WTC11 (cell line): Measurements from ENCODE around the gene ZBTB48. TPM values are rescaled to one million over a fixed set of nuclear protein-coding genes. Genes with fewer than 3 reads are reported as not detected.
"Not testable (repeated sequence)": the region's sequence is repeated elsewhere in the genome, so short reads cannot be mapped to it uniquely, and the experiment has no call there.

ENCODE experiments used
- ATAC-seq: fragments of 200-7000 bp; cut with Tn5 transposase; 2 replicates; pipeline ENCODE4 v1.10.0; 2021; ENCODE audit warnings: mild to moderate bottlenecking, moderate library complexity
- CTCF ChIA-PET: fragments of 300-600 bp; sonication (Branson Sonifier 250); formaldehyde crosslinking; loops from one replicate; lab custom pipeline; 2021; ENCODE audit warnings: antibody characterized with exemption; lab: Charles Lee
- POLR2A ChIA-PET: fragments of 350-600 bp; sonication (Branson Sonifier 250); formaldehyde crosslinking; loops from one replicate; lab custom pipeline; 2021; ENCODE audit warnings: antibody characterized with exemption; lab: Charles Lee
- DNase-seq: peaks from one replicate; pipeline ENCODE4 v3.0.0; 2021; ENCODE audit warnings: low spot score
- H3K27ac Mint-ChIP-seq: 2 replicates; pipeline ENCODE4 v1.8.0; 2021; ENCODE audit warnings: mixed read lengths
- H3K27me3 Mint-ChIP-seq: 2 replicates; pipeline ENCODE4 v1.8.0; 2021; ENCODE audit warnings: low read depth, mild to moderate bottlenecking, moderate library complexity, mixed read lengths
- H3K36me3 Mint-ChIP-seq: 2 replicates; pipeline ENCODE4 v1.8.0; 2021; ENCODE audit warnings: mixed read lengths
- H3K4me1 Mint-ChIP-seq: 2 replicates; pipeline ENCODE4 v1.8.0; 2022; ENCODE audit warnings: mixed read lengths
- H3K4me3 Mint-ChIP-seq: 2 replicates; pipeline ENCODE4 v1.8.0; 2021; ENCODE audit warnings: mild to moderate bottlenecking, moderate library complexity, mixed read lengths
- H3K9me3 Mint-ChIP-seq: 2 replicates; pipeline ENCODE4 v1.8.0; 2021; ENCODE audit warnings: mixed read lengths
- ATF2 ChIP-seq: sonication (generic); formaldehyde crosslinking; IDR thresholded peaks from 2 replicates; pipeline ENCODE4 v1.8.1; 2022; ENCODE audit warnings: low read depth, missing genetic modification reagents, borderline replicate concordance
- IRF2 ChIP-seq: sonication (generic); formaldehyde crosslinking; IDR thresholded peaks from 2 replicates; pipeline ENCODE4 v1.8.0; 2022; ENCODE audit warnings: low read depth, missing genetic modification reagents, borderline replicate concordance
- JUN ChIP-seq: sonication (generic); formaldehyde crosslinking; IDR thresholded peaks from 2 replicates; pipeline ENCODE4 v1.8.0; 2023; ENCODE audit warnings: mild to moderate bottlenecking, missing genetic modification reagents
- NFYB ChIP-seq: sonication (generic); formaldehyde crosslinking; conservative IDR thresholded peaks from 2 replicates; pipeline ENCODE4 v1.8.0; 2022; ENCODE audit warnings: low read depth, missing genetic modification reagents
- NR1H2 ChIP-seq: sonication (generic); formaldehyde crosslinking; IDR thresholded peaks from 2 replicates; pipeline ENCODE4 v1.9.0; 2021; ENCODE audit warnings: mild to moderate bottlenecking, moderate library complexity, missing genetic modification reagents
- PRRX2 ChIP-seq: fragments of 250-450 bp; sonication (Bioruptor Pico); IDR thresholded peaks from 2 replicates; pipeline ENCODE4 v1.8.0; 2021; ENCODE audit warnings: mild to moderate bottlenecking
- SP1 ChIP-seq: sonication (generic); formaldehyde crosslinking; conservative IDR thresholded peaks from 2 replicates; pipeline ENCODE4 v1.8.1; 2022; ENCODE audit warnings: missing genetic modification reagents
- STAT6 ChIP-seq: sonication (generic); formaldehyde crosslinking; conservative IDR thresholded peaks from 2 replicates; pipeline ENCODE4 v1.8.1; 2023; ENCODE audit warnings: mild to moderate bottlenecking, low read depth, missing genetic modification reagents, moderate library complexity
- TP53 ChIP-seq: sonication (generic); formaldehyde crosslinking; IDR thresholded peaks from 2 replicates; pipeline ENCODE4 v1.8.1; 2023; ENCODE audit warnings: mild to moderate bottlenecking, missing genetic modification reagents
- total RNA-seq: library from RNA; stranded (reverse); gene quantifications from 3 replicates; pipeline ENCODE4 v1.2.3, GENCODE V29; 2021
- TF ChIP-seq, protein P1 (sequence below): sonication (generic); formaldehyde crosslinking; IDR thresholded peaks from 2 replicates; pipeline ENCODE4 v1.8.0; 2023; ENCODE audit warnings: missing genetic modification reagents
- TF ChIP-seq, protein P2 (sequence below): fragments of 250-450 bp; sonication (Bioruptor Pico); IDR thresholded peaks from 2 replicates; pipeline ENCODE4 v1.9.0; 2021; ENCODE audit warnings: moderate library complexity, mild to moderate bottlenecking, inconsistent platforms, borderline replicate concordance
- TF ChIP-seq, protein P3 (sequence below): sonication (generic); formaldehyde crosslinking; IDR thresholded peaks from 2 replicates; pipeline ENCODE4 v1.8.1; 2023; ENCODE audit warnings: mild to moderate bottlenecking, missing genetic modification reagents

The ZBTB48 gene
- total RNA-seq, 1 experiment from 2014 or later = 29.1 TPM

DNA sequence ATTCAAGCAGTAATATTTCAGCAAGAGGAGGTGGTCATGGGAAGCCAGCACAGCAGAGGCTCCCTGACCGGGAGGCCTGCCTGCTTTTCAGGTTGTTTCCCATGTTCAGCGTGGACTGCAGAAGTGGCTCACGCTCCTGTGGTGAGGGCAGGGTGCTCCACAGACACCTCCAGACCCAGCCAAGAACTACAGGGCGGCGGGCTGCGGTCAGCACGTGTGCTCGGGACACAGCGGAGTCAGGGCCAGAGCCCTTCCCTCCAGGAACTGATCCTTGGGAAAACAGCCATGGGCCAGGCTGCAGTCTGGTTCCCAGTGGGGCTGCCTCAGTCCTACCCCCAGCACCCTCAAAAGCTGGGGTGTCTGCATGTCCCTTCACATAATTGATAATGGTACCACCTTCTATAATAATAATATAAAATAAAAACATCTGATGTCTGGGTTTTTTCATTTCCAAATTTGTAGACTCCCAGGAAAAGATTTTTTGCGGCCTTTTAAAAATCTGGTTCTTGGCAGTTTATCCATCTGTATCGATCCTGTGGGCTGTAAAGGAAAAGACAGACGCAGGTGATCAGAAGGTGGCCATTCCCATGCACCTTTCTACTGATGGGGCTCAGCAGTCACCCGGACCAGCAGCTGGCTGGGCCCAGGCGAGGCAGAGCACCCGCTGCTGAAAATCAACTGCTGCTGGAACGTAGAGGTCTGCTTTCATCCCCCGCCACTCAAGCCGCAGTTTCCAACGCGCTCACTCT, 55.5 kb downstream of the ZBTB48 start (continued):
- TF ChIP-seq STAT6 (no peak), SP1 (no peak), NFYB (no peak), NR1H2 (no peak)
- TF ChIP-seq, protein P1, sequence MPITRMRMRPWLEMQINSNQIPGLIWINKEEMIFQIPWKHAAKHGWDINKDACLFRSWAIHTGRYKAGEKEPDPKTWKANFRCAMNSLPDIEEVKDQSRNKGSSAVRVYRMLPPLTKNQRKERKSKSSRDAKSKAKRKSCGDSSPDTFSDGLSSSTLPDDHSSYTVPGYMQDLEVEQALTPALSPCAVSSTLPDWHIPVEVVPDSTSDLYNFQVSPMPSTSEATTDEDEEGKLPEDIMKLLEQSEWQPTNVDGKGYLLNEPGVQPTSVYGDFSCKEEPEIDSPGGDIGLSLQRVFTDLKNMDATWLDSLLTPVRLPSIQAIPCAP (CRISPR knock-in tag) = no peak
- TF ChIP-seq, protein P2, sequence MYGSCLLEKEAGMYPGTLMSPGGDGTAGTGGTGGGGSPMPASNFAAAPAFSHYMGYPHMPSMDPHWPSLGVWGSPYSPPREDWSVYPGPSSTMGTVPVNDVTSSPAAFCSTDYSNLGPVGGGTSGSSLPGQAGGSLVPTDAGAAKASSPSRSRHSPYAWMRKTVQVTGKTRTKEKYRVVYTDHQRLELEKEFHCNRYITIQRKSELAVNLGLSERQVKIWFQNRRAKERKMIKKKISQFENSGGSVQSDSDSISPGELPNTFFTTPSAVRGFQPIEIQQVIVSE (CRISPR knock-in tag) = no peak

GRCh38 chr1:6635910-6636760, 56.3 kb downstream of the ZBTB48 start:
- DNase-seq (no peak), ATAC-seq (no peak)
- CTCF ChIA-PET = interaction anchor here (0.6 to 2.9 kb wide), 6 partner anchors 11 to 152 kb away, joined by 3 to 15 read pairs (median 6); partner anchors contain the start of gene THAP3
- Mint-ChIP-seq H3K36me3 (peaks cover 65% of the 10 kb centered on the region), H3K27ac (no peak overlapping the region), H3K4me1 (no peaks in the 10 kb centered on the region), H3K4me3 (no peak overlapping the region), H3K27me3 (no peaks in the 10 kb centered on the region), H3K9me3 (no peaks in the 10 kb centered on the region)
- POLR2A ChIA-PET = no interaction called here
- TF ChIP-seq PRRX2 (no peak), IRF2 (CRISPR knock-in tag) (no peak)

DNA sequence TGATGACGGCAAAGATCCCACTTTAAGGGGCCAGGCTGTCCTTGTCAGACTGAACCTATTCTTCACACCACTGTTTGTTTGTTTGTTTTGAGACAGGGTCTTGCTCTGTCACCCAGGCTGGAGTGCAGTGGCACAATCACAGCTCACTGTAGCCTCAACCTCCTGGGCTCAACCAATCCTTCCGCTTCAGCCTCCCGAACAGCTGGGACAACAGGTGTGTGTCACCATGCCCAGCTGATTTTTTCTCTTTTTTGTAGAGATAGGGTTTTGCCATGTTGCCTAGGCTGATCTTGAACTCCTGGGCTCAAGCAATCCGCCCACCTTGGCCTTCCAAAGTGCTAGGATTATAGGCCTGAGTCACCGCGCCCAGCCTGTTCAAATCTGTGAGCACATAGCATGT, 57.0 kb downstream of the ZBTB48 start:
- POLR2A ChIA-PET, DNase-seq, H3K27ac Mint-ChIP-seq, H3K9me3 Mint-ChIP-seq, H3K27me3 Mint-ChIP-seq, H3K4me3 Mint-ChIP-seq, H3K4me1 Mint-ChIP-seq, ATAC-seq: not testable (repeated sequence)
- H3K36me3 Mint-ChIP-seq = peaks cover 70% of the 10 kb centered on the region
- CTCF ChIA-PET = interaction anchor here (1.2 to 2.9 kb wide), 2 partner anchors 10 to 33 kb away, joined by 3 to 15 read pairs; no protein-coding TSS in a partner anchor

DNA sequence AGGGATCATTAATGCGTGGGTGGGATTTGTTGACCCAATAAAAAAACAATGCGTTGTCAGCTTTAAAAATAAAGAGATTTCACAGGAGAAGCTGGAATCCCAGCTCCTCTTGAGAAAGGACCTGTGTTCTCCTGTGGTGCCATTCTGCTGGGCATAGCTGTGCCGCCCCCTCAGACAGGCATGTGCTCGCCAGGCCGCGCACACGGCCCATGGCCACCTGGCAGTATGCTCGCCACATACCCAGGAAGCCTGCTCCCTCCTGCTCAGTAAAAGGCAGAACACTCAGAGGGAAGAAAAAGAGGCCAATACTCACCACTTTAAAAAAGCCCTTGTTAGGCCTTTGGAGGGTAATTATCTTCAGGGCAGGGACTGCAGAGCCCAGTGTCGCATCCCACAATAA, 58.0 kb downstream of the ZBTB48 start:
- DNase-seq (no peak), ATAC-seq (no peak)
- ChIA-PET CTCF (interaction anchor here (0.8 to 2.9 kb wide), 3 partner anchors 9 to 36 kb away, joined by 3 to 15 read pairs (median 3); no protein-coding TSS in a partner anchor), POLR2A (no interaction called here)
- Mint-ChIP-seq H3K27me3 (no peaks in the 10 kb centered on the region), H3K36me3 (peaks cover 77% of the 10 kb centered on the region), H3K9me3 (no peaks in the 10 kb centered on the region), H3K27ac (no peak overlapping the region), H3K4me1 (no peaks in the 10 kb centered on the region), H3K4me3 (no peak overlapping the region)
- TF ChIP-seq JUN (CRISPR knock-in tag) (no peak), TP53 (no peak), ATF2 (CRISPR knock-in tag) (no peak)
- TF ChIP-seq, protein P3, sequence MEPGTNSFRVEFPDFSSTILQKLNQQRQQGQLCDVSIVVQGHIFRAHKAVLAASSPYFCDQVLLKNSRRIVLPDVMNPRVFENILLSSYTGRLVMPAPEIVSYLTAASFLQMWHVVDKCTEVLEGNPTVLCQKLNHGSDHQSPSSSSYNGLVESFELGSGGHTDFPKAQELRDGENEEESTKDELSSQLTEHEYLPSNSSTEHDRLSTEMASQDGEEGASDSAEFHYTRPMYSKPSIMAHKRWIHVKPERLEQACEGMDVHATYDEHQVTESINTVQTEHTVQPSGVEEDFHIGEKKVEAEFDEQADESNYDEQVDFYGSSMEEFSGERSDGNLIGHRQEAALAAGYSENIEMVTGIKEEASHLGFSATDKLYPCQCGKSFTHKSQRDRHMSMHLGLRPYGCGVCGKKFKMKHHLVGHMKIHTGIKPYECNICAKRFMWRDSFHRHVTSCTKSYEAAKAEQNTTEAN = no peak
